Mammary epithelial cell (primary cell): ENCODE measurements around the gene STXBP1.

Experiments used
- CTCF ChIP-seq, 2 donors: IDR thresholded peaks in 1 of 2; conservative IDR thresholded peaks in 1 of 2; 2 replicates each; pipeline ENCODE4 v1.5.1; 2011 to 2012; ENCODE audit warnings: inconsistent platforms in 2 of 2, low read length in 2 of 2, mild to moderate bottlenecking in 2 of 2, control low read depth in 1 of 2, low read depth in 1 of 2; ENCODE audit not compliant: insufficient read depth in 1 of 2; ENCODE audit errors: extremely low read depth in 1 of 2
- EZH2 ChIP-seq: IDR thresholded peaks from 2 replicates; pipeline ENCODE4 v1.6.1; 2012; ENCODE audit warnings: low read length, inconsistent platforms, borderline replicate concordance

GRCh38 chr9:127693697-127694096 is 81.6 kb downstream of the STXBP1 start:
- TF ChIP-seq CTCF (conservative IDR thresholded peaks at IDR 0.05 in 1 of 2, IDR thresholded peaks at IDR 0.05 in 1 of 2; ENCODE audit: extremely low read depth in 1 of 2, insufficient read depth in 1 of 2, low read depth in 1 of 2, low read length in 2 of 2) (no peak), EZH2 (no peak)
